K562 (cell line): Measurements from ENCODE around the gene CCNYL1.

Experiments used
- MYC ChIP-seq, 2 experiments: fragments of 250-450 bp in 1 of 2; sonication (Bioruptor Pico) in 1 of 2; IDR thresholded peaks; 2 replicates each; pipeline versions ENCODE4 v1.5.1 to v1.6.1; 2012 to 2021; ENCODE audit warnings: low read depth in 2 of 2, borderline replicate concordance in 1 of 2, improper control_type of control experiment in 1 of 2, low read length in 1 of 2, mild to moderate bottlenecking in 1 of 2, moderate library complexity in 1 of 2
- PHF20 ChIP-seq: fragments of 450-650 bp; IDR thresholded peaks from 2 replicates; pipeline ENCODE4 v1.6.1; 2018; ENCODE audit not compliant: partially characterized antibody
- TCF7L2 ChIP-seq: fragments of 150-350 bp; IDR thresholded peaks from 2 replicates; pipeline ENCODE4 v1.6.1; 2016; ENCODE audit warnings: low read depth, mild to moderate bottlenecking, low read length, moderate library complexity
- TEAD1 ChIP-seq, 2 experiments: fragments of 450-650 bp in 1 of 2; sonication (generic) in 1 of 2; formaldehyde crosslinking; IDR thresholded peaks; 2 replicates each; pipeline versions ENCODE4 v1.4.0 to v1.8.0; 2020 to 2022; ENCODE audit warnings: mild to moderate bottlenecking in 2 of 2, missing genetic modification reagents in 1 of 2

GRCh38 chr2:207697411-207697810 is 14.0 kb upstream of the CCNYL1 start:
- no peak for TF ChIP-seq TEAD1 (CRISPR knock-in tag; IDR thresholded peaks at IDR 0.05)
- no peak for TF ChIP-seq TCF7L2
- TF ChIP-seq MYC (IDR thresholded peaks at IDR 0.05; ENCODE audit: low read depth, low read length), result no peak
- no peak for TF ChIP-seq MYC (CRISPR knock-in tag; IDR thresholded peaks at IDR 0.05; ENCODE audit: borderline replicate concordance, low read depth)
- no peak for TF ChIP-seq PHF20
